IMR-90 (cell line): ENCODE data around the gene ZFPL1. TPM values are rescaled to one million over a fixed set of nuclear protein-coding genes. Genes with fewer than 3 reads are reported as not detected.

ENCODE experiments used
- ATAC-seq: fragments of 200-7000 bp; cut with Tn5 transposase; 2 replicates; pipeline ENCODE4 v1.9.1; 2020; ENCODE audit warnings: low read depth, mild to moderate bottlenecking, moderate library complexity
- BruUV-seq: library from RNA; stranded (reverse); fragments of 400-500 nt; replicated peaks from 2 replicates; lab custom pipeline; 2021; lab: Mats Ljungman, UMichigan
- CTCF ChIA-PET: fragments of 300-600 bp; formaldehyde crosslinking; extraction: SDS; loops from one replicate; lab custom pipeline; 2021; ENCODE audit warnings: antibody characterized with exemption; lab: Yijun Ruan, JAX
- POLR2A ChIA-PET: fragments of 300-600 bp; sonication (Branson Sonifier 250); formaldehyde crosslinking; loops from one replicate; lab custom pipeline; 2022; ENCODE audit warnings: antibody characterized with exemption; ENCODE audit not compliant: unreplicated experiment; lab: Charles Lee
- DNase-seq: peaks from one replicate; pipeline ENCODE4 v3.0.0; 2013
- H2AFZ ChIP-seq: replicated peaks from 2 replicates; pipeline ENCODE3; 2013; ENCODE audit warnings: low read length, mild to moderate bottlenecking; ENCODE audit not compliant: poor library complexity
- H2AK5ac ChIP-seq: 2 replicates; pipeline ENCODE4 v1.6.1; 2013; ENCODE audit warnings: low read depth, low read length, inconsistent platforms
- H2AK9ac ChIP-seq: replicated peaks from 2 replicates; pipeline ENCODE3; 2013; ENCODE audit warnings: mild to moderate bottlenecking, low read depth, low read length, moderate library complexity; ENCODE audit not compliant: poor library complexity
- H2BK120ac ChIP-seq: 2 replicates; pipeline ENCODE4 v1.6.1; 2013; ENCODE audit warnings: low read depth, low read length, inconsistent platforms
- H2BK15ac ChIP-seq: 3 replicates; pipeline ENCODE4 v1.6.1; 2013; ENCODE audit warnings: low read depth, low read length, inconsistent platforms
- H2BK20ac ChIP-seq: 2 replicates; pipeline ENCODE4 v1.6.1; 2013; ENCODE audit warnings: low read depth, mild to moderate bottlenecking, inconsistent platforms, low read length, moderate library complexity
- H2BK5ac ChIP-seq: 2 replicates; pipeline ENCODE4 v1.6.1; 2013; ENCODE audit warnings: mild to moderate bottlenecking, low read depth, low read length, inconsistent platforms; ENCODE audit not compliant: poor library complexity, severe bottlenecking
- H3K14ac ChIP-seq: replicated peaks from 2 replicates; pipeline ENCODE4 v1.6.1; 2013; ENCODE audit warnings: low read depth, low read length, inconsistent platforms
- H3K18ac ChIP-seq: 2 replicates; pipeline ENCODE4 v1.6.1; 2013; ENCODE audit warnings: low read depth, low read length, control low read depth
- H3K23ac ChIP-seq: 2 replicates; pipeline ENCODE4 v1.6.1; 2013; ENCODE audit warnings: low read depth, low read length, inconsistent platforms
- H3K27ac ChIP-seq: 2 replicates; pipeline ENCODE4 v1.5.1; 2013; ENCODE audit warnings: mild to moderate bottlenecking, control low read depth, low read length; ENCODE audit not compliant: insufficient read depth
- H3K27me3 ChIP-seq: 2 replicates; pipeline ENCODE4 v1.6.1; 2013; ENCODE audit warnings: low read length; ENCODE audit not compliant: control insufficient read depth, insufficient read depth
- H3K36me3 ChIP-seq: 2 replicates; pipeline ENCODE4 v1.6.1; 2013; ENCODE audit warnings: low read length, mixed read lengths; ENCODE audit not compliant: control insufficient read depth, insufficient read depth
- H3K4ac ChIP-seq: 2 replicates; pipeline ENCODE4 v1.6.1; 2013; ENCODE audit warnings: low read depth, low read length, inconsistent platforms
- H3K4me1 ChIP-seq: 2 replicates; pipeline ENCODE4 v1.6.1; 2013; ENCODE audit warnings: low read length, mixed read lengths; ENCODE audit not compliant: control insufficient read depth, insufficient read depth
- H3K4me2 ChIP-seq: 2 replicates; pipeline ENCODE4 v1.6.1; 2013; ENCODE audit warnings: low read depth, mild to moderate bottlenecking, control low read depth, low read length, moderate library complexity
- H3K4me3 ChIP-seq: 2 replicates; pipeline ENCODE4 v1.5.1; 2013; ENCODE audit warnings: low read depth, mild to moderate bottlenecking, control low read depth, low read length, moderate library complexity; ENCODE audit not compliant: insufficient read depth
- H3K56ac ChIP-seq: 2 replicates; pipeline ENCODE4 v1.6.1; 2013; ENCODE audit warnings: low read length, inconsistent platforms; ENCODE audit not compliant: insufficient read depth; ENCODE audit errors: extremely low read depth
- H3K79me1 ChIP-seq, 2 experiments: 2 replicates each; pipeline ENCODE4 v1.6.1; 2013; ENCODE audit warnings: low read length in 2 of 2, inconsistent platforms in 1 of 2, low read depth in 1 of 2
- H3K9ac ChIP-seq: 2 replicates; pipeline ENCODE4 v1.6.1; 2013; ENCODE audit warnings: low read depth, low read length, control low read depth
- H3K9me1 ChIP-seq: 2 replicates; pipeline ENCODE4 v1.6.1; 2013; ENCODE audit warnings: low read length, inconsistent platforms; ENCODE audit not compliant: insufficient read depth
- H3K9me3 ChIP-seq: 2 replicates; pipeline ENCODE4 v1.6.1; 2013; ENCODE audit warnings: low read length; ENCODE audit not compliant: control insufficient read depth, insufficient read depth
- H4K20me1 ChIP-seq: 2 replicates; pipeline ENCODE4 v1.6.1; 2013; ENCODE audit warnings: low read length, inconsistent platforms; ENCODE audit not compliant: insufficient read depth
- H4K5ac ChIP-seq: 2 replicates; pipeline ENCODE4 v1.6.1; 2013; ENCODE audit warnings: mild to moderate bottlenecking, low read depth, low read length, control low read depth
- H4K8ac ChIP-seq, 2 experiments: 2 replicates each; pipeline ENCODE4 v1.6.1; 2013; ENCODE audit warnings: low read depth in 2 of 2, low read length in 2 of 2, control low read depth in 1 of 2, inconsistent platforms in 1 of 2
- H4K91ac ChIP-seq: 2 replicates; pipeline ENCODE4 v1.6.1; 2013; ENCODE audit warnings: low read depth, low read length, inconsistent platforms; ENCODE audit not compliant: insufficient read depth
- BHLHE40 ChIP-seq: fragments of 150-350 bp; IDR thresholded peaks from 2 replicates; pipeline ENCODE4 v1.6.1; 2016; ENCODE audit warnings: mild to moderate bottlenecking, low read depth, low read length
- CHD1 ChIP-seq: IDR thresholded peaks from 2 replicates; pipeline ENCODE4 v1.6.1; 2012; ENCODE audit warnings: low read depth, low read length, improper control_type of control experiment
- ELK1 ChIP-seq: fragments of 150-350 bp; IDR thresholded peaks from 2 replicates; pipeline ENCODE4 v1.6.1; 2016; ENCODE audit warnings: low read depth, mild to moderate bottlenecking, low read length, moderate library complexity, borderline replicate concordance
- MAFK ChIP-seq: IDR thresholded peaks from 2 replicates; pipeline ENCODE4 v1.6.1; 2012; ENCODE audit warnings: low read depth, low read length, improper control_type of control experiment
- MXI1 ChIP-seq: IDR thresholded peaks from 2 replicates; pipeline ENCODE4 v1.6.1; 2012; ENCODE audit warnings: low read depth, mild to moderate bottlenecking, low read length, moderate library complexity, borderline replicate concordance
- POLR2A ChIP-seq: IDR thresholded peaks from 2 replicates; pipeline ENCODE4 v1.6.1; 2012; ENCODE audit warnings: mild to moderate bottlenecking, low read depth, low read length
- RAD21 ChIP-seq: IDR thresholded peaks from 2 replicates; pipeline ENCODE4 v1.6.1; 2012; ENCODE audit warnings: low read length, improper control_type of control experiment
- RCOR1 ChIP-seq: IDR thresholded peaks from 2 replicates; pipeline ENCODE4 v1.6.1; 2012; ENCODE audit warnings: mild to moderate bottlenecking, low read length, improper control_type of control experiment; ENCODE audit not compliant: insufficient replicate concordance
- WGBS, 2 experiments: methylation state at CpG; one replicate each; pipeline versions ENCODE4 v1.1.5 to v1.1.7; 2013; ENCODE audit warnings: missing lambda C conversion rate in 2 of 2; ENCODE audit not compliant: insufficient read length in 1 of 2; ENCODE audit errors: extremely low coverage in 2 of 2; 5-methylcytosine and 5-hydroxymethylcytosine counted together
- dilution Hi-C: fragments of 300-500 bp; cut with HindIII; formaldehyde crosslinking; loops from one replicate; pipeline ENCODE4 v1.14.3; 2018; ENCODE audit warnings: low sequenced_read_pairs; ENCODE audit not compliant: unreplicated experiment
- in situ Hi-C: fragments of 300-500 bp; cut with MboI; formaldehyde crosslinking; loops from 3 replicates; pipeline ENCODE4 v1.14.3; 2019; ENCODE audit warnings: low sequenced_read_pairs, inconsistent platforms, mixed read lengths
- intact Hi-C: fragments of 100-400 bp; cut with micrococcal nuclease; formaldehyde crosslinking; loops from 2 replicates; pipeline ENCODE4 v1.10.0; 2022
- polyA plus RNA-seq, 3 experiments: library from polyadenylated mRNA; depleted of rRNA; stranded (reverse); fragments of >200 nt; gene quantifications; 2 replicates each; pipeline ENCODE4 v1.2.3, GENCODE V29; 2012; ENCODE audit warnings: low replicate concordance in 1 of 3
- total RNA-seq: library from RNA; depleted of rRNA; stranded (reverse); fragments of >200 nt; gene quantifications from 2 replicates; pipeline ENCODE4 v1.2.3, GENCODE V29; 2012
- TF ChIP-seq, protein P1 (sequence below): conservative IDR thresholded peaks from 2 replicates; pipeline ENCODE4 v1.5.1; 2012; ENCODE audit warnings: mild to moderate bottlenecking, low read depth, low read length, improper control_type of control experiment
- TF ChIP-seq, protein P2 (sequence below): fragments of 150-350 bp; IDR thresholded peaks from 2 replicates; pipeline ENCODE4 v1.6.1; 2017; ENCODE audit warnings: mild to moderate bottlenecking, antibody characterized with exemption, low read length, low read depth

The ZFPL1 gene
- total and polyA plus RNA-seq, 2 of the 4 experiments (the other 2 are of a cell fraction): 24.0 to 67.5 TPM

- no peak for TF ChIP-seq BHLHE40
Observed at GRCh38 chr11:65129649-65130441, 45.8 kb downstream of the ZFPL1 start (continued).

GRCh38 chr11:65130631-65131416 lies 46.8 kb downstream of the ZFPL1 start:
- Histone ChIP-seq H2BK15ac (no peak overlapping the region), H3K4me2 (no peak overlapping the region), H2BK5ac (no peak overlapping the region), H3K36me3 (peaks cover 65% of the 10 kb centered on the region), H4K20me1 (peaks cover 37% of the 10 kb centered on the region), H3K18ac (no peak overlapping the region), H2AK5ac (no peak overlapping the region), H3K79me1 (peaks cover 24 to 56% of the 10 kb centered on the region in 2 experiments), H2AFZ (no peak overlapping the region), H3K56ac (no peak overlapping the region), H3K27me3 (no peaks in the 10 kb centered on the region), H3K14ac (no peak overlapping the region), H3K4me3 (no peak overlapping the region), H3K9me1 (peaks cover 14% of the 10 kb centered on the region), H4K5ac (no peak overlapping the region), H2AK9ac (no peak overlapping the region), H4K91ac (no peak overlapping the region), H3K4me1 (peaks cover 6% of the 10 kb centered on the region; the same call in 1 of the 2 replicates), H3K9ac (no peak overlapping the region), H2BK120ac (no peak overlapping the region), H3K27ac (no peak overlapping the region), H3K4ac (no peak overlapping the region), H3K23ac (no peak overlapping the region), H4K8ac (no peak overlapping the region), H2BK20ac (no peak overlapping the region), H3K9me3 (no peaks in the 10 kb centered on the region)
- dilution Hi-C loops: no loop called here
- CTCF ChIA-PET: no interaction called here
- no TSS peak for BruUV-seq
- POLR2A ChIA-PET: interaction anchor here (1.0 kb wide), 1 partner anchor 9 kb away, joined by 3 read pairs; the partner anchor contains the start of genes FAU and MRPL49
- 96% methylated on average over 15 of the region's 19 CpGs; no CpG with 5 or more reads in 1 of the 2 experiments for WGBS, 2 experiments
- intact Hi-C loops: no loop called here
- ATAC-seq: no peak
- in situ Hi-C loops: no loop called here
- DNase-seq: no peak
- TF ChIP-seq MXI1 (no peak), CHD1 (no peak), BHLHE40 (no peak), RAD21 (no peak), RCOR1 (no peak), POLR2A (no peak), MAFK (no peak), ELK1 (no peak)
- TF ChIP-seq, protein P1, sequence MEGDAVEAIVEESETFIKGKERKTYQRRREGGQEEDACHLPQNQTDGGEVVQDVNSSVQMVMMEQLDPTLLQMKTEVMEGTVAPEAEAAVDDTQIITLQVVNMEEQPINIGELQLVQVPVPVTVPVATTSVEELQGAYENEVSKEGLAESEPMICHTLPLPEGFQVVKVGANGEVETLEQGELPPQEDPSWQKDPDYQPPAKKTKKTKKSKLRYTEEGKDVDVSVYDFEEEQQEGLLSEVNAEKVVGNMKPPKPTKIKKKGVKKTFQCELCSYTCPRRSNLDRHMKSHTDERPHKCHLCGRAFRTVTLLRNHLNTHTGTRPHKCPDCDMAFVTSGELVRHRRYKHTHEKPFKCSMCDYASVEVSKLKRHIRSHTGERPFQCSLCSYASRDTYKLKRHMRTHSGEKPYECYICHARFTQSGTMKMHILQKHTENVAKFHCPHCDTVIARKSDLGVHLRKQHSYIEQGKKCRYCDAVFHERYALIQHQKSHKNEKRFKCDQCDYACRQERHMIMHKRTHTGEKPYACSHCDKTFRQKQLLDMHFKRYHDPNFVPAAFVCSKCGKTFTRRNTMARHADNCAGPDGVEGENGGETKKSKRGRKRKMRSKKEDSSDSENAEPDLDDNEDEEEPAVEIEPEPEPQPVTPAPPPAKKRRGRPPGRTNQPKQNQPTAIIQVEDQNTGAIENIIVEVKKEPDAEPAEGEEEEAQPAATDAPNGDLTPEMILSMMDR: no peak
- TF ChIP-seq, protein P2, sequence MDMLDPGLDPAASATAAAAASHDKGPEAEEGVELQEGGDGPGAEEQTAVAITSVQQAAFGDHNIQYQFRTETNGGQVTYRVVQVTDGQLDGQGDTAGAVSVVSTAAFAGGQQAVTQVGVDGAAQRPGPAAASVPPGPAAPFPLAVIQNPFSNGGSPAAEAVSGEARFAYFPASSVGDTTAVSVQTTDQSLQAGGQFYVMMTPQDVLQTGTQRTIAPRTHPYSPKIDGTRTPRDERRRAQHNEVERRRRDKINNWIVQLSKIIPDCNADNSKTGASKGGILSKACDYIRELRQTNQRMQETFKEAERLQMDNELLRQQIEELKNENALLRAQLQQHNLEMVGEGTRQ: no peak
